GM12878 (cell line): ENCODE measurements around the gene ACSL1. TPM values are rescaled to one million over a fixed set of nuclear protein-coding genes. Genes with fewer than 3 reads are reported as not detected.

Source experiments
- ATAC-seq: fragments of 200-7000 bp; cut with Tn5 transposase; 3 replicates; pipeline ENCODE4 v1.9.1; 2020; ENCODE audit warnings: mild to moderate bottlenecking, moderate library complexity
- BruUV-seq: library from RNA; stranded (reverse); fragments of 400-500 nt; replicated peaks from 2 replicates; lab custom pipeline; 2021; lab: Mats Ljungman, UMichigan
- CTCF ChIA-PET: fragments of 300-600 bp; sonication (Branson Sonifier 250); formaldehyde crosslinking; extraction: SDS; loops from one replicate; lab custom pipeline; 2021; ENCODE audit warnings: inconsistent platforms; lab: Yijun Ruan, JAX
- POLR2A ChIA-PET: fragments of 350-600 bp; formaldehyde crosslinking; extraction: SDS; loops from one replicate; lab custom pipeline; 2021; ENCODE audit warnings: inconsistent platforms; lab: Charles Lee
- RAD21 ChIA-PET: fragments of 300-600 bp; sonication (Branson Sonifier 250); formaldehyde crosslinking; loops from one replicate; lab custom pipeline; 2023; ENCODE audit warnings: antibody characterized with exemption; ENCODE audit not compliant: unreplicated experiment; lab: Charles Lee
- SMC1A ChIA-PET: fragments of 300-600 bp; sonication (Branson Sonifier 250); formaldehyde crosslinking; loops from one replicate; lab custom pipeline; 2023; ENCODE audit not compliant: unreplicated experiment, uncharacterized antibody; lab: Charles Lee
- DNase-seq: peaks from one replicate; pipeline ENCODE4 v3.0.0-alpha.2; 2011; ENCODE audit warnings: low read depth, low spot score
- FAIRE-seq: peaks from 3 replicates; lab custom pipeline; 2011; peaks lifted over from hg19 to GRCh38; lab: Jason Lieb, UNC
- H2AFZ ChIP-seq: 2 replicates; pipeline ENCODE4 v1.6.0; 2011; ENCODE audit warnings: low read depth, low read length, control low read depth; ENCODE audit not compliant: control insufficient read depth
- H3K27ac ChIP-seq: 2 replicates; pipeline ENCODE4 v1.5.1; 2011; ENCODE audit warnings: control low read depth; ENCODE audit not compliant: control insufficient read depth, insufficient read depth
- H3K27me3 ChIP-seq, 2 experiments: replicated peaks in 1 of 2; 2 replicates each; pipeline versions ENCODE4 v1.6.0 to v1.6.1; 2011; ENCODE audit warnings: low read length in 1 of 2; ENCODE audit not compliant: control insufficient read depth in 2 of 2, insufficient read depth in 2 of 2
- H3K36me3 ChIP-seq, 2 experiments: 2 replicates each; pipeline ENCODE4 v1.5.1; 2011; ENCODE audit warnings: low read length in 1 of 2; ENCODE audit not compliant: control insufficient read depth in 2 of 2, insufficient read depth in 2 of 2
- H3K4me1 ChIP-seq: 2 replicates; pipeline ENCODE4 v1.6.1; 2011; ENCODE audit warnings: mild to moderate bottlenecking, low read length, moderate library complexity, mixed read lengths; ENCODE audit not compliant: control insufficient read depth, insufficient read depth
- H3K4me2 ChIP-seq: 2 replicates; pipeline ENCODE4 v1.6.0; 2011; ENCODE audit warnings: control low read depth; ENCODE audit not compliant: control insufficient read depth, insufficient read depth
- H3K4me3 ChIP-seq: fragments of 200-600 bp; sonication (generic); 2 replicates; pipeline ENCODE4 v1.5.1; 2016
- H3K79me2 ChIP-seq: 2 replicates; pipeline ENCODE4 v1.6.0; 2011; ENCODE audit warnings: low read length; ENCODE audit not compliant: control insufficient read depth, insufficient read depth
- H3K9ac ChIP-seq: 2 replicates; pipeline ENCODE4 v1.8.0; 2011; ENCODE audit warnings: low read length, control low read depth, mixed read lengths; ENCODE audit not compliant: control insufficient read depth, insufficient read depth
- H3K9me3 ChIP-seq: replicated peaks from 3 replicates; pipeline ENCODE4 v1.5.1; 2011; ENCODE audit warnings: mild to moderate bottlenecking, low read length; ENCODE audit not compliant: control insufficient read depth, insufficient read depth
- H4K20me1 ChIP-seq: 2 replicates; pipeline ENCODE4 v1.6.0; 2011; ENCODE audit not compliant: control insufficient read depth, insufficient read depth
- GABPA ChIP-seq: IDR thresholded peaks from 2 replicates; pipeline ENCODE4 v1.6.1; 2014; ENCODE audit warnings: antibody characterized with exemption, low read depth, mild to moderate bottlenecking, inconsistent platforms
- HDAC6 ChIP-seq: fragments of 200-600 bp; sonication (generic); IDR thresholded peaks from one replicate; pipeline ENCODE4 v1.8.0; 2017; ENCODE audit warnings: antibody characterized with exemption; ENCODE audit not compliant: unreplicated experiment
- MYC ChIP-seq: IDR thresholded peaks from 2 replicates; pipeline ENCODE4 v1.6.1; 2011; ENCODE audit warnings: mild to moderate bottlenecking, low read length, moderate library complexity, inconsistent platforms; ENCODE audit not compliant: insufficient read depth, insufficient replicate concordance, insufficient read length, severe bottlenecking
- PBX3 ChIP-seq: IDR thresholded peaks from 2 replicates; pipeline ENCODE4 v1.6.1; 2011; ENCODE audit warnings: mild to moderate bottlenecking, low read depth, low read length, moderate library complexity; ENCODE audit not compliant: insufficient replicate concordance
- POLR2AphosphoS2 ChIP-seq: IDR thresholded peaks from 2 replicates; pipeline ENCODE4 v1.6.1; 2011; ENCODE audit warnings: low read depth, mild to moderate bottlenecking, low read length, improper control_type of control experiment, moderate library complexity
- PRDM15 ChIP-seq: fragments of 450-650 bp; formaldehyde crosslinking; IDR thresholded peaks from 2 replicates; pipeline ENCODE4 v1.4.0; 2020; ENCODE audit warnings: mild to moderate bottlenecking, moderate library complexity
- SIN3A ChIP-seq: IDR thresholded peaks from 2 replicates; pipeline ENCODE4 v1.6.1; 2012; ENCODE audit warnings: low read depth, low read length, improper control_type of control experiment
- SPI1 ChIP-seq: IDR thresholded peaks from 2 replicates; pipeline ENCODE4 v1.6.1; 2011; ENCODE audit warnings: low read depth, mild to moderate bottlenecking, low read length, moderate library complexity, borderline replicate concordance; ENCODE audit not compliant: insufficient read depth
- TBL1XR1 ChIP-seq: IDR thresholded peaks from 2 replicates; pipeline ENCODE4 v1.6.1; 2012; ENCODE audit warnings: low read depth, low read length, improper control_type of control experiment
- TCF7 ChIP-seq: IDR thresholded peaks from 2 replicates; pipeline ENCODE4 v1.6.1; 2014; ENCODE audit warnings: antibody characterized with exemption, borderline replicate concordance
- YY1 ChIP-seq: IDR thresholded peaks from 2 replicates; pipeline ENCODE4 v1.6.1; 2011; ENCODE audit warnings: low read depth, mild to moderate bottlenecking, low read length
- WGBS: methylation state at CpG from one replicate; pipeline ENCODE4 v1.1.6; 2016; ENCODE audit warnings: low lambda C conversion rate; ENCODE audit not compliant: insufficient replicate concordance, insufficient coverage; ENCODE audit errors: missing lambda C conversion rate; 5-methylcytosine and 5-hydroxymethylcytosine counted together
- in situ Hi-C: fragments of 300-500 bp; cut with MboI; formaldehyde crosslinking; loops from 9 replicates; pipeline ENCODE4 v1.14.3; 2018; ENCODE audit warnings: mixed read lengths
- intact Hi-C: fragments of 100-400 bp; cut with micrococcal nuclease; formaldehyde crosslinking; loops from one replicate; pipeline ENCODE4 v1.14.2; 2022; ENCODE audit not compliant: unreplicated experiment
- polyA plus RNA-seq, 11 experiments: library from polyadenylated mRNA; depleted of rRNA in 4 of 11; unstranded in 6 of 11; stranded (reverse) in 5 of 11; fragments of >200 nt; fragmentation: Nextera tagmentation in 4 of 11; fragmentation: Illumina TruSeq in 1 of 11; extraction: Ambion mirVana in 4 of 11; extraction: Trizol in 1 of 11; gene quantifications; 1 replicate in 1 of 11; 2 replicates in 10 of 11; pipeline versions ENCODE4 v1.2.1 to v1.2.3, GENCODE V29; 2011 to 2016; ENCODE audit warnings: inconsistent platforms in 2 of 11, missing spikeins in 2 of 11, low read depth in 1 of 11
- total RNA-seq, 4 experiments: library from RNA; depleted of rRNA in 3 of 4; stranded (reverse); fragments of >200 nt in 3 of 4; fragmentation: Illumina TruSeq in 1 of 4; extraction: Trizol in 1 of 4; gene quantifications; 2 replicates each; pipeline versions ENCODE4 v1.2.1 to v1.2.3, GENCODE V29; 2013 to 2021
- TF ChIP-seq, protein P1 (sequence below): IDR thresholded peaks from 2 replicates; pipeline ENCODE4 v1.6.1; 2011; ENCODE audit warnings: borderline replicate concordance, low read depth, mild to moderate bottlenecking, moderate library complexity, low read length; ENCODE audit not compliant: insufficient read depth, poor library complexity, severe bottlenecking
- TF ChIP-seq, protein P2 (sequence below), 3 experiments: IDR thresholded peaks in 2 of 3; conservative IDR thresholded peaks in 1 of 3; 2 replicates each; pipeline ENCODE4 v1.5.1; 2011; ENCODE audit warnings: low read depth in 3 of 3, low read length in 3 of 3, mild to moderate bottlenecking in 3 of 3, control low read depth in 2 of 3, moderate library complexity in 2 of 3, inconsistent platforms in 1 of 3, mixed read lengths in 1 of 3; ENCODE audit not compliant: control insufficient read depth in 2 of 3, insufficient read depth in 1 of 3; ENCODE audit errors: extremely low read depth in 1 of 3

The ACSL1 gene
- total and polyA plus RNA-seq, 10 of the 15 experiments (the other 5 are each of a cell fraction or from before 2014, with no cell fraction given): 30.7 to 68.1 (median 58.7) TPM

- Histone ChIP-seq H3K27ac (no peak overlapping the region), H3K4me3 (no peak overlapping the region), H3K9me3 (no peaks in the 10 kb centered on the region), H3K4me1 (peaks cover 51% of the 10 kb centered on the region), H3K79me2 (no peaks in the 10 kb centered on the region), H3K27me3 (no peaks in the 10 kb centered on the region), H3K4me2 (peak overlapping the region; percentile 88), H2AFZ (no peak overlapping the region), H4K20me1 (no peaks in the 10 kb centered on the region), H3K36me3 (no peaks in the 10 kb centered on the region), H3K9ac (no peak overlapping the region)
- SMC1A ChIA-PET: interaction anchor here (0.7 to 4.9 kb wide), 19 partner anchors 10 to 585 kb away, joined by 3 to 35 read pairs (median 8); no protein-coding TSS in a partner anchor
- in situ Hi-C loops: no loop called here
- CTCF ChIA-PET: interaction anchor here (1.9 to 3.4 kb wide), 5 partner anchors 11 to 115 kb away, joined by 5 to 21 read pairs (median 7); partner anchors contain the start of gene CENPU
- 5% methylated on average over 3 of the region's 3 CpGs for WGBS
- POLR2A ChIA-PET: interaction anchor here (0.7 to 3.7 kb wide), 5 partner anchors 10 to 412 kb away, joined by 4 to 24 read pairs (median 12); no protein-coding TSS in a partner anchor
- no TSS peak for BruUV-seq
- FAIRE-seq: no peak
- RAD21 ChIA-PET: interaction anchor here (1.3 to 5.0 kb wide), 10 partner anchors 11 to 134 kb away, joined by 3 to 47 read pairs (median 12); partner anchors contain the start of genes ACSL1 and CENPU
- intact Hi-C loops: no loop called here
- peak; percentile 56 for ATAC-seq
- no peak for DNase-seq
- TF ChIP-seq SPI1 (no peak), PBX3 (no peak), PRDM15 (no peak), GABPA (no peak), TBL1XR1 (no peak), TCF7 (no peak), HDAC6 (no peak), YY1 (no peak), SIN3A (no peak), POLR2AphosphoS2 (no peak), MYC (no peak)
- TF ChIP-seq, protein P1, sequence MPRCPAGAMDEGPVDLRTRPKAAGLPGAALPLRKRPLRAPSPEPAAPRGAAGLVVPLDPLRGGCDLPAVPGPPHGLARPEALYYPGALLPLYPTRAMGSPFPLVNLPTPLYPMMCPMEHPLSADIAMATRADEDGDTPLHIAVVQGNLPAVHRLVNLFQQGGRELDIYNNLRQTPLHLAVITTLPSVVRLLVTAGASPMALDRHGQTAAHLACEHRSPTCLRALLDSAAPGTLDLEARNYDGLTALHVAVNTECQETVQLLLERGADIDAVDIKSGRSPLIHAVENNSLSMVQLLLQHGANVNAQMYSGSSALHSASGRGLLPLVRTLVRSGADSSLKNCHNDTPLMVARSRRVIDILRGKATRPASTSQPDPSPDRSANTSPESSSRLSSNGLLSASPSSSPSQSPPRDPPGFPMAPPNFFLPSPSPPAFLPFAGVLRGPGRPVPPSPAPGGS: no peak
- TF ChIP-seq, protein P2, sequence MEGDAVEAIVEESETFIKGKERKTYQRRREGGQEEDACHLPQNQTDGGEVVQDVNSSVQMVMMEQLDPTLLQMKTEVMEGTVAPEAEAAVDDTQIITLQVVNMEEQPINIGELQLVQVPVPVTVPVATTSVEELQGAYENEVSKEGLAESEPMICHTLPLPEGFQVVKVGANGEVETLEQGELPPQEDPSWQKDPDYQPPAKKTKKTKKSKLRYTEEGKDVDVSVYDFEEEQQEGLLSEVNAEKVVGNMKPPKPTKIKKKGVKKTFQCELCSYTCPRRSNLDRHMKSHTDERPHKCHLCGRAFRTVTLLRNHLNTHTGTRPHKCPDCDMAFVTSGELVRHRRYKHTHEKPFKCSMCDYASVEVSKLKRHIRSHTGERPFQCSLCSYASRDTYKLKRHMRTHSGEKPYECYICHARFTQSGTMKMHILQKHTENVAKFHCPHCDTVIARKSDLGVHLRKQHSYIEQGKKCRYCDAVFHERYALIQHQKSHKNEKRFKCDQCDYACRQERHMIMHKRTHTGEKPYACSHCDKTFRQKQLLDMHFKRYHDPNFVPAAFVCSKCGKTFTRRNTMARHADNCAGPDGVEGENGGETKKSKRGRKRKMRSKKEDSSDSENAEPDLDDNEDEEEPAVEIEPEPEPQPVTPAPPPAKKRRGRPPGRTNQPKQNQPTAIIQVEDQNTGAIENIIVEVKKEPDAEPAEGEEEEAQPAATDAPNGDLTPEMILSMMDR (IDR thresholded peaks at IDR 0.05 in 2 of 3, conservative IDR thresholded peaks at IDR 0.05 in 1 of 3; ENCODE audit: control insufficient read depth in 2 of 3, extremely low read depth in 1 of 3, insufficient read depth in 1 of 3, low read depth in 3 of 3, low read length in 3 of 3): no peak
Measured at GRCh38 chr4:184849185-184849584, 23.4 kb upstream of the ACSL1 start.
